GM21447 (cell line): ENCODE data around the gene ZG16B.

ENCODE experiments used
- ATAC-seq: cut with Tn5 transposase; IDR thresholded peaks from one replicate; pipeline ENCODE4 v1.9.1; 2021; ENCODE audit not compliant: unreplicated experiment

The ZG16B gene

DNA sequence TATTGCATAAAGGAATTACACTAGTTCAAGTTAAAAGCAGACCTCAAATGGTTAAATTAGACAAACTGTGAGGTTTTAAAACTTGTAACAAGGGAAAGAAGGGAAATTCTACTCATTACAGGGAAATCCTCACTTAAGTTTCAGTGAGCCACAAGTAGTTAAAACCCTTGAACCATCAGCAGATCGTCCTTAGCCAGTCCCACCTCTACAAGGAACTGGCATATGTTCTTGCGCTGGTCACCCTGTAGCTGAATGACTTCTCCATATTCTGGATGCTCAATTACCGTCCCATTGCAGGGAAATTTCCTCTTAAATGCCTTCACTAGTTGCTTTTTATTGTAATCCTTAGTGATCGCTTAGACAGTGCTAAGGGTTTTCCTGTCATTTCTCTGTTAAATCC lies 7.6 kb upstream of the ZG16B start:
- ATAC-seq = no peak

DNA sequence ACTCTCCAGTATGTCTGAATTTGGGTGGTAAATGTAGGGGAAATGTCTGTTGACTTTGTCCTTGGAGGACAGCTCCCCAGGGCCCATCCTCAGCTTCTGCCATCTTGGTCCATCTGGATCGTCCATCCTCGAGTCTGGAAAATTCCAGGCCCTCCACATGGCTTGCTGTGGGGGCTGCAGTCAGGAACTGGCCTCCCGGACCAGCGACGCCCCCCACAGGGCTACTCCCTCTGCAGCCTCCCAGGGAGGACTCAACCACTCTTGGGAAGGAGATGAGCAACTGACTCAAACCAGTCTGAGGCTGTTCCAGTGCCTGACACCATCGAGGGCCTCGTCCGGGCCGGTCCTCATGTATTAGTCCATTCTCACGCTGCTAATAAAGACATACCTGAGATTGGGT lies 5.5 kb upstream of the ZG16B start:
- ATAC-seq = no peak

DNA sequence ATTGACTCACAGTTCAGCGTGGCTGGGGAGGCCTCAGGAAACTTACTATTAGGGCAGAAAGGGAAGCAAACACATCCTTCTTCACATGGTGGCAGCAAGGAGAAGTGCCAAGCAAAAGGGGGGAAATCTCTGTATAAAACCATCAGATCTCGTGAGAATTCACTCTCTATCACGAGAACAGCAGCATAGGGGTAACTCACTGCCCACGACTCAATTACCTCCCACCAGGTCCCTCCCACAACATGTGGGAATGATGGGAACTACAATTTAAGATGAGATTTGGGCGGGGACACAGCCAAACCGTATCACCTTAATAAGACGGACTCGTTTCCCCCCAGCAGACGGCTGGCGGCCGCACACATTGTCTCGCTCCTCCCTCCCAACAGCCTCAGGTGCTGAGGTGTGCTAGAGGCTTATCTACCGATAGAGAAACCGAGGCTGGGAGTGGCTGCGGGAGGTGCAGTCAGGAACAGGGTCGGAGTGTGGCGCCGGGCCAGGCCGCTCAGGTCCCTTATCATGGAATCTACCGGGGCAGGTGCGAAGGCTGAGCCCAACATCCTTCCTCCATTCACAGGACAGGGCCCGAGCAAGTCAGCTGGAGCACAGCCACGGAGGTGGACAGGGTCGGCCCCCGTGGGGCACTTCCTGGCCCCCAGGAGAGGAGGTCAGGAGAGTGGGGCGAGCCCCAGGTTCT lies 4.9 kb upstream of the ZG16B start:
- ATAC-seq = no peak

DNA sequence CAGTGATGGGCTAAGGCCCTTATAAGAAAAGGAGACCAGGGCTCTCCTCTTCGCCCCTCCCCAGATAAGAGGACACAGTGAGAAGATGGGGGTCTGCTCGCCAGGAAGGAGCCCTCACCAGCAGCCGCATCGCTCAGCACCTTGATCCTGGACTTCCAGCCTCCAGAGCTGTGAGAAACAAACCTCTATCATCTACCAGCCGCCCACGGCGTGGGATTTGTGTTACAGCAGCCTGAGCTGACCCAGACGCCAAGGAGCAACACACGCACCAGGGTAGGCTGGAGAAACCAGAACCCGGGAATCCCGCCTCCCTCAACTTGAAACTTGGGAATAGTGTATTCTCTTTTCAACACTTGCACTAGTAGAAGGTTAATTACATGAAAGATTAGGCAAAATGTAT lies 4.2 kb upstream of the ZG16B start:
- no peak for ATAC-seq

DNA sequence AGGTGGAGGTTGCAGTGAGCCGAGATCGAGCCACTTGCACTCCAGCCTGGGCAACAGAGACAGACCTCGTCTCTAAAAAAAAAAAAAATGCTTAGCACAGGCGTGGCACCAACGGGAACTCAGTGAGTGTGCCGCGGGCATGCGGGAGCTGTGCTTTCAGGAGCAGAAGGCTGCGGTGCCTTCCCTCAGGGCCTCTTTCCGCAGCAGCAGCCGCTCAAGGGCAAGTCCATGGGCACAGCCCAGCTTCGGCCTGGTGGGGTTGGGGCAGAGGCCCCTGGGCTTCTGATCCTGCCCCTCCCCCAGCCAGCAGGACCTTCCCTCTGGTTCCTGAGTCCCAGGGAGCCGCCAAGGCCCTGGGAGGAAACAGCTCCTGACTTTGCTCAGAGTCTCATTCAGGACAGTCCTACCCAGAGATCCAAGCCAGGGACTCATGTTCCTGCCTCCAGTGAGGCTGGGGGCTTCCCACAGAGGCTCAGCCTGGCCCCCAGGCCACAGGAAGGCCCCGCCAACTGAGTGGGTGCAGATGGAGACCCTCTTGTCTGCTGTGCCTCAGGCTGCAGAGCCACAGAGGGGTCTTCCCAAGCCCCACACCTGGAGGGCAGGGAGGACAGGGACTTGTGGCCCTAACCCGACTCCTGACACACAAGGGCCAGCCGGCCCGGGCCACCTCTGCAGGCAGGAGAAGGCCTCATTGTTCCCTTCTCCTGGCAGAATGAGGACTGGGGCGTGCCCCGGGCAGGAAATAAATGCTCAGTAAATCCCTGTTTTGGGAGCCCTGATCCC lies 3.3 kb upstream of the ZG16B start:
- ATAC-seq = no peak

DNA sequence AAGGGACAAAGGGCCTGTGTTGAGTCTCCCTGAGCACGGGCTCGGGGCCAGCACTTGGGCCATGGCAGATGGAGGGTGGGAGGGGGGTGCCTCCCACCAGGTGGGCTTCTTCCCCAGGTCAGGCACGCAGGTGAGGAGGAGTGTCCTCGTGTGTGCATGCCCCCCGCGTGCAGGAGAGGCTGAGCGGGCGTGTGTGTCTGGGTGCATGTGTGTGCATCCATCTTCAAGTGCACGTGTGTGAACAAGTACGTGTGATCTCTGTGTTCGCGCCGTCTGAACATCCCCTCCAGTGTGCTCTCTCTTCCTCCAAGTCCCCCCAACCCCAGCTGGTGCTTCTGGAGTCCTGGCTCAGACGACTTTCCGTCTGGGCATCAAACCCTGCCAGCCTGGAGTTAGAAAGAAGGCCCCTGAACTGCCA lies 2.7 kb upstream of the ZG16B start:
- ATAC-seq = no peak

DNA sequence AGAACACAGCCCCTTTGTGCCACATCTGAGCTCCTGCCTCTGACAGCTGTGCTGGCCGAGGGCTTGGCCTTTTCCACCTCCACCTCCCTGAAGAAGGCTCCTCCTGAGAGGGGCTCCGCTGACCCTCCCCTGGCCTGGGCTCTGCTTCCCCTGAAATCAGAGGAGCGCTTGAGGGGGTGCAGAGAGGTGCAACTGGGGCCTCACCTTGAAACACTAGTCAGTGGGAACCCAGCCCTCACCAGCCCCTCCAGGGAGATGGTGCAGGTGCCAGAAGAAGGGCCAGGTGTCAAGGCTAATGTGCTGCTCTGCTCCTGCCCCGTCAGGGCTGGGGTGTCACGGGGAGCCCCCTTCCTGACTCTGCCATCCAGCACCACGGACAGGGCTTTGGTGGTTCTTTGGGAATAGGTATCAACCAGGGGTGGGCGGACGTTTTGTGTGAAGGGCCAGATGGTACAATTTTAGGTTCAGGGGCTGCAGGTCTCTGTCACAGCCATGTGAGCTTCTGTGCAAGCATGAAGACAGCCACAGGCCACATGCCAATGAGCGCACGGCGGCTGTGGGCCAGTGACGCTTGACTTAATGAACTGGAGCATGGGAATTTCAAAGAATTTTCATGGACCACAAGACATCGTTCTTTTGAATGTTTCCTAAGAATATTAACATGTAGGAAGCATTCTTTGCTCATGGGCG lies 2.1 kb upstream of the ZG16B start:
- no peak for ATAC-seq

DNA sequence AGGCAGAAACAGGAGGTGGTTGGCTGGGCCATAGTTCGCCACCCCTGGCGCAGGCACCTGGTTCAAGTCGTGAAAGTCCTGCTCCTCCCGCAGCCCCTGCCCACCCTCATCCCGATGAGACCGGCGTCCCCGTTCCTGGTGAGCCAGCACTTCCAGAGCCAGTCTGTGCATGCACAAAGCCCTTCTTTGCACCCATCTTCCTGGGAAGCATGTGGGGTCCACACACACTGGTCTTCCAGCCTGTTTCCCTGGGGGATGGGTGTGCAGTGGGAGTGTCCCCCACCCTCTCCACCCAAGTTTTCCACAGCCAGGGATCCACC lies 1.6 kb upstream of the ZG16B start:
- ATAC-seq = no peak

DNA sequence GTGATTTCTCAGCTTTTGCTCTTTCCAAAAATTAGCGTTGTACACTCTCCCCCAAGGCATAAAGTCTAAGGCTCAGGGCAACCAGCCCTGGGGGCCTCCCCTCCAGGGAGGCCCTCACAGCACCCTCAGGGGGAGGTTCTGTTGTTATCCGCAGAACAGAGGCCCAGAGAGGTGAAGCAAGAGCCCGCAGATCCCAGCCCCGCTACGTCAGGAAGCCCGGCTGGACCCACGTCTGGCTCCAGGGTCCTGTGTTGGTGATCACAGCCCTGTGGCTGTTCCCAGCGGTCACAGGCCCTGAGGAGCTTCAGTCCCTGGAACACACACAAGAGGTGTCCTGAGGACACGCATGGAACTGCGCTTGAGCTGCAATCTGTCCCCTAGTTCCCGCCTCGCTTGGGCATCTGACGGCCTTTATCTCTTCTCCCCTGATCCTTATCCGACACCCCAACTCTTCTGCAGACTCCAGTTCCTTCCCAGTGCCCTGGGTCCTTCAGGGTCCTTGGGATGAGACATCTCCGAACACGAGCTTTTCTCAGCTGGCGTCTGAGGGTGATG lies 1.1 kb upstream of the ZG16B start:
- ATAC-seq = no peak

DNA sequence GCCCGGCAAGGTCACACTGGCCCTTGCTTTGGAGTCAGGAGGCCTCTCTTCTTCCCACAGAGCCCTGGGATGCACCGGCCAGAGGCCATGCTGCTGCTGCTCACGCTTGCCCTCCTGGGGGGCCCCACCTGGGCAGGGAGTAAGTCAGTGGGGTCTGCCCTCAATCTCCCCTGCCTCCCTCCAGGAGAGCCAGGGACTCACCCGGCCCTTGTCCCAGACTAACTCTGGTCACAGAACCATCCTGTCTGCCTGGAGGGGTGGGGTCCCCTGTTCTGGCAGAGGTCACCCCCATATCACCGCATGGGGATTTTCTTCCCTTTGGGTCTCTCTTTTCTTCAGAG lies 222 bp downstream of the ZG16B start:
- no peak for ATAC-seq

DNA sequence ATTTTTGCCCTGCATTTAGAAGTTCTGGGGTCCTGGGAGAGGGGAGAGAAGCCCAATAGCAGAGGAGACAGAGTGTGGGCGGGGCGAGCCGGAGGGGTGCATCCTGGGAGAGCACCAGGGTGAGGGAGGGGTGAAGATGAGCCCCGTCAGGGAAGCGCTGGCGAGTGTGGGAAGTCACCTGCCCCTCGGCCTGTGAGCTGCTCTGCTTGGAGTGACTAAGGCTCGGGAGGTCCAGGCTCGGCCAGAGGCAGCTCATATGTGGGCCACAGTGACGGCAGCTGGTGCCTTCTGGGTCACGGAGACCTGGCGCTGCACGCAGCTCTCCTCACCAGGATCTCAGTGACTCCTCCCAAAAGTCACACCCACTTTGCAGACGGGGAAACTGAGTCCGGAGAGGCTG lies 1.1 kb downstream of the ZG16B start:
- no peak for ATAC-seq

DNA sequence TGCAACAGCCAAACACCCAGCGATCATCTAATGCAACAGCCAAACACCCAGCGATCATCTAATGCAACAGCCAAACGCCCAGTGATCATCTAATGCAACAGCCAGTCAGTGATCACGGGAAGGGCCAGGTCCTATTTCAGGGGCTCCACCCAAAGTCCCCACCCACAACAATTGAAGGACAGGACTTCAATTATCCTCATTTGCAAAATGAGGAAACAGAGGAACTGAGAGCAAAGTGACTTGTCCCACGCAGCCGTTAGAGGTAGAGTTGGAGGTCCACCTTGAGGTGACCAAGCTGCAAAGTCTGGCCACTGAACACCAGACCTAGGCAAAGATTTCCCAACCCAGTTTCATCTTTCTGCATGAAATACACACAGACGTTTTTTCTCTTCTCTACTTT lies 3.7 kb downstream of the ZG16B start:
- no peak for ATAC-seq

DNA sequence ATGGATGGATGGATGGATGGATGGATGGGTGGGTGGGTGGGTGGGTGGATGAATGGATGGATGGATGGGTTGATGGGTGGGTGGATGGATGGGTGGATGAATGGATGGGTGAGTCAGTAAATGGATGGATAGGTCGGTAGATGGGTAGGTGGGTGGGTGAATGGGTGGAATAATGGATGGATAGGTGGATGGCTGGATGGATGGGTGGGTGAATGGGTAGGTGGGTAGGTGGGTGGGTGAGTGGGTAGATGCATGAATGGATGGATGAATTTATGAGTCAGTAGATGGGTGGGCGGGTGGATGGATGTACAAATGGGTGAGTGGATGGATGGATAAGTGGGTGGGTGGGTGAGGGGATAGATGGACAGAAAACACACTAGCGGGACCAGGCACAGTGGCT lies 4.9 kb downstream of the ZG16B start:
- no peak for ATAC-seq

DNA sequence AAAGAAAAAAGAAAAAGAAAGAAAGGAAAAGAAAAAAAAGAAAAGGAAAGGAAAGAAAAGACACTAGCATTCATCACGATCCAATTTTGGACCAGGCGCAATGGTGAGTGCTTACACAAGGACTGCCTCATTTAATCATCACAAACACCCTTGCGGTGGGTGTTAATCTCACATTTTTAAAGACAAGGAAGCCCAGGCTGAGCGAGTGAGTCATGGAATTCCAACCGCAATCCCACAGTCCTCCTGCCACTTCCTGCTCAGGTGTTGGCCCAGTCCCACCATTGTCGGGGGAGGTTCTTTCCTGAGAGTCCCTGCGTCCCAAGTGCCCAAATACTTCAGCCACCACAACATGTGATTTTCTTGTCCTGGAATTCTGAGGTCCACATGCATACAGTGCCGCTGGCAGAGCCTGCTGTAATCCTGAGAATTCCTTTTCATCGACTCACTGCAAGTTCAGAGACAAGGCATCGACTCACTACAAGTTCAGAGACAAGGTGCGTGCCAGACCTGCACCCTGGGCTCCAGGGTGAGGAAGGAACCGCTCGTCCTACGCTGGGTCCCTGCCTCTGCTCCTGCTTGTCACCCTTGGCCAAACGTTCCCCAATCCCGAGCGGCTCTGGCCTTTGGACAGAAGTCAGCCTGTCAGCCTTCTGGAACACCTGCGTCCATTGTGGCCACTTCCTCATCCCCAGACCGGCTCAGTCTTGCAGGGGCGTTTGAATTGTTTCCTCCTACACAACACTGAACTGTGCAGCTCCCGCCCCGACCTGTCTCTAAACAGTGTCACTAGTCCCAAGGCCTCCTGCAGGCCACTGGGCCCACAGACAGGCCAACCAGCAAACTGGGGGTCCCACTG lies 5.8 kb downstream of the ZG16B start:
- ATAC-seq = no peak

DNA sequence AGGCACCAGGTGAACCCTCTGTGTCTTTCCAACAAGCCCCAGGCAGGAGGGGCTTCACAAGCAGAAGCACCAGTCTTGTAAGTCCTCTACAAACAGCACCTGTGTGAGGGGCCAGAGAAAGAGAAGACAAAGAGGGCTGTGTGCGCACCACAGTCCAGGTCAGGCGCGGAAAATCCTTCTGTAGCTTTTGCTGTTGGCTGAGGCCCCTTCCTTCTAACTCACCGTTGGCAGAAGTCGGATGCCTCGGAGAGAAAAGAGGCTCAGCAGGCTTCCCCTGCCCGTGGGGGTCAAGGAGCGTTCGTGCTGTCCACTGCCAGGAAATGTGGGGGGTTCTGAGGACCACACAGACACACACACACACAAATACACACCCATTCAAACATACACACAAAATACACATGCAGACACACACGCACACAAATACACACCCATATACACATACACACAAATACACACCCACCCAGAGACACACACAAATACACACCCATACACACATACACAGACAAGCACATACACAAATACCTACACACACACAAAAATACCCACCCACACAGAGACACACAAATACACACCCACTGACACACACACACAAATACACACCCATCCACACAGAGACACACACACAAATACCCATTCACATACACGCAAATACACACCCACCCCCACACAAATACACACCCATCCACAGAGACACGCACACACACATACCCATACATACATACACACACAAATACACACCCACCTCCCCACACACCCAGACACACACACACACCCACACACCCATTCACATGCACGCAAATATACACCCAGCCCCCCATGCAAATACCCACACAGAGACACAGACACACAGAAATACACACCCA lies 6.8 kb downstream of the ZG16B start:
- ATAC-seq = no peak

DNA sequence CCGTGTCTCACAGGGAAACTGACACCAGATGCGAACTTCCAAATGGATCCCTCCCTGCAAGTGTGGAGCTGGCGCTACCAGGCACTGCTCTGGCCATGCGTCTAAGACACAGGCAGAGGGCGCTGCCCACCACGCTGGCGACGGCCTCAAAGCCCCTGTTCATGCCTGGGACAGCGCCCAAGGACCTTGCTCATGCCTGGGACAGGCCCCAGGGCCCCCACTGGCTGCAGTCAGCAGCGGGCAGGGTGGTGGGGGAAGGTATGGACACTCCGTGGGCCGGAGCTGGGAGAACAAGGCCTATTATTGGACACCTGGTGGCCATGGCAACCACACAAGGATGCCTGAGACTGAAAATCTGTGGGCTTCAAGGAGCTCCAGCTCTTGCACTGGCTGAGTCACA lies 8.8 kb downstream of the ZG16B start:
- ATAC-seq = no peak

DNA sequence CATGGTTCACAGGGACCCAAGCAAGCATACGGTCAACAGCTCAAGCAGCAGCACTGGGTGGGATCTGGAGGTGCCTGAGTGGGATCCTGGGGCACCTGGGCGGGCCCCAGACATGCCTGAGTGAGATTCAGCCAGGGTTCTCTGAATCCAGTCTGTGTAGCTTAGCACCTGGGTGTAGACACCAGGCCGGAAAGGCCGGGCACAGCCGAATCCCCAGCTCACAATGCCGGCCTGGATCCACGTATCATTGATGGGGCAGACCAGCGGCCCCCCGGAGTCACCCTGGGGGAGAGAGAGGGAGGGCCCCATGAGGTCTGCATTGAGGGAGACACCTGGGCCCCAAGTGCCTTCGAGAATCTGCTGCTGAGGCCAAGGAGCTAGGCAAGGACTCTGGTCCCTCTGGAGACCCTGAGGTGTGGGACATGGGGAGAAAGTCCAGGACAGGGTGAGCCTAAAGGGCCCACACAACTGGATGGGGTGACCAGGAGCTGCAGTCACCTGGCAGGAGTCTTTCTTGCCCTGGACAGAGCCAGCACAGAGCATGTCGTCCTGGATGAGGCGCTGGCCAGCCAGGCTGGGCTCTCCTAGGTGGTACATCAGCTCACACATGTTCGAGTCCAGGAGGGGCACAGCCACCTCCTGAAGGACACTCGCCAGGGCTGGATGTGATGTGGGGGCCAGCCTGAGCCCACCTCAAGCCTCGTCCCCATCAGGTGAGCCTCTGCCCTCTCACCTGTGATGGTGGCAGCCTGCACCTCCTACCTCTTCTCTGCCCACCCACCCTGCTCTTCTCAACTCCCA lies 9.7 kb downstream of the ZG16B start:
- no peak for ATAC-seq

DNA sequence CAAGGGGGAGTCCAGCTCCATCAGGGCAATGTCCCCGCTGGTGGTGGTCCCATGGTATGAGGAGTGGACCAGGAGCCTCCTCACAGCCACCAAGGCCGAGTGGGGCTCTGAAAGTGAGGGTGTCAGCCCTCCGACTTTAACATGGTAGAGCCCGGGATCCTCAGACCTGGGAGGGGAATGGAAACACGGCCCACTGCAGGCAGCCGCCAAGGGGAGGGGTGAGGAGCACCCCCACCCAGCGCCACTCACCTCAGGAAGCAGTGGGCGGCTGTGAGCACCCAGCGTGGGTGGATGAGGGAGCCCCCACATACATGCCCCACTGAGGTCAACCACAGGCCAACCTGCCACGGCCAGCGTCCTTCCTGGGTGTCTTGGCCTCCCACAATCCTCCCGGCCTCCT lies 10.8 kb downstream of the ZG16B start:
- ATAC-seq = no peak

DNA sequence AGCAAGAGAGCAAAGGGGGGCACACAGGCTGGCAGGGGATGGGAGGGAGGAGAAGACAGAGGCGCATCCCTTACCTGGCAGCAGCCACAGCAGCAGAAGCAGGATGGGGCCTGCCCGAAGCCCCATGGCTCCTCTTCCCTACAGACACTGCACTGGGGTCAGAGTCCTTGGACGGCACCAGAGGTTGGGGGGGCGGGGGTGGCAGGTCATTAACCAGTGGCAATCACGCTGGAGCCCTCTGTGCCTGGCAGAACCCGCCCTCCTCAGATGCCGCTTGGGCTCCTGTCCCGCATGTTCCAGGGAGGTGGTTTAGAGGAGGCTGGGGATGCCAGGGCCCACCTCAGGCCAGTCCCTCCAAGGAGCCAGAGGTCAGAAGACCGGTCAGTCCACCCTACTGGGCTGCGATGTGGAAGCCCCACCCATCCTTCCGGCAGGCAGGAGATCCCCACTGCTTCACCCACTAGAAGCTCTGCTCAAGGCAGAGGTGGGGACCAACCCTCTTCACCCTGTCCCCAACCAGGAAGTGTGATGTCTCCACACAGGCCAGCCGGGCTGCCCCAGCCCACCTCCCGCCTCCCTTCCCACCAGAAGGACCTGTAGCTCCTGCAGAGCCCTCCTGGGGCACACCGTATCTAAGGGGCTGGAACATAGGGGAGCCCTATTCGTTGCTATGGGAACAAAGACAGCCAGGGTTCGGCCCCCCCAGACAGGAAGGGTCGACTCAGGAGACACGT lies 11.7 kb downstream of the ZG16B start:
- no peak for ATAC-seq
